ENCODE data around the gene SPINDOC.

DNA sequence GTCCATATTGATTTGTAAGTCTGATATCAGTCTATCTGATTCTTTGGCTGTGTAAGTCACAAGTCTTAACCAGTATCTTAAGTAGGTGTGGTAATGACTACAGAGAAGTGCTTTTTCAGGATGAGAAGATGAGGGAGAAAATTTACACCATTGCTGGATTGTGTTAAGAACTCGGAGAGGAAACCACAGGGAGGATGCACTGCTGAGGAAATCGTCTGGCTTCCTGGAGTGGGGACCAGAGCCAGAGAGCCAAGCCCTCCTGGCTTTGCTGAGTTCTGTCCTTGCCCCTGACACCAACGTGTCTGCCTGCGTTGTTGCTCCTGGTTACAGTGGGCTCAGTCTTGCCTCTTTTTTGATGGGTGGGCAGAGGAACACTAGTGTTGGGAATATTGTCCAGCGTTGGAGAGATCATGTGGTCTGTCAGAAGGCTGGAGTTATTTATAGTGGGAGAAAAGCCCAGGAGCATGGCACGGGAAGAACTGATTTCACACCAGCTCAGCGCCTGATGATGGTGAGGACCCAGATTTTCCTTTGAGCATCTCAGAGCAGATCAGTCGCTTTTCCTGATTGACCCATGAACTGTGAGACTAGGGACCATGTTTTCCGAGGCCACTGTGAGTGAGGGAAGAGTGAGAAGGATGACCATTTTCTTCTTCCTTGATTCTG lies 55.3 kb downstream of the SPINDOC start:
- TF ChIP-seq CTCF (conservative IDR thresholded peaks at IDR 0.05 in 1 of 2, IDR thresholded peaks at IDR 0.05 in 1 of 2; ENCODE audit: extremely low read depth in 1 of 2, insufficient read depth in 1 of 2, low read depth in 1 of 2, low read length in 2 of 2): no peak
- TF ChIP-seq EZH2 (IDR thresholded peaks at IDR 0.05; ENCODE audit: borderline replicate concordance, low read length): no peak
